Upper lobe of left lung (tissue), 6 donors: Measurements from ENCODE around the gene COL11A2. TPM values are rescaled to one million over a fixed set of nuclear protein-coding genes. Genes with fewer than 3 reads are reported as not detected.

Experiments used
- ATAC-seq, 2 donors: fragments of 200-7000 bp; cut with Tn5 transposase; one replicate each; pipeline ENCODE4 v1.9.1; 2022; ENCODE audit warnings: mild to moderate bottlenecking in 2 of 2, moderate library complexity in 2 of 2; ENCODE audit not compliant: low FRiP score in 2 of 2
- DNase-seq, 2 donors: peaks; one replicate each; pipeline ENCODE4 v3.0.0-alpha.2; 2019 to 2020
- H3K27ac ChIP-seq, 4 donors: fragments of 200-600 bp; sonication (generic); one replicate each; pipeline ENCODE4 v1.5.1; 2016 to 2019
- H3K27me3 ChIP-seq, 4 donors: fragments of 200-600 bp; sonication (generic); one replicate each; pipeline ENCODE4 v1.5.1; 2017 to 2019
- H3K36me3 ChIP-seq, 4 donors: fragments of 200-600 bp; sonication (generic); one replicate each; pipeline ENCODE4 v1.5.1; 2016 to 2019
- H3K4me1 ChIP-seq, 4 donors: fragments of 200-600 bp; sonication (generic); one replicate each; pipeline ENCODE4 v1.5.1; 2018 to 2019
- H3K4me3 ChIP-seq, 4 donors: fragments of 200-600 bp; sonication (generic); one replicate each; pipeline ENCODE4 v1.5.1; 2017 to 2019; ENCODE audit warnings: mild to moderate bottlenecking in 2 of 4, moderate library complexity in 1 of 4
- H3K9me3 ChIP-seq, 4 donors: fragments of 200-600 bp; sonication (generic); one replicate each; pipeline ENCODE4 v1.5.1; 2018 to 2019
- EP300 ChIP-seq, 4 donors: sonication (generic); formaldehyde crosslinking; IDR thresholded peaks; one replicate each; pipeline ENCODE4 v1.5.1; 2017; ENCODE audit warnings: antibody characterized with exemption in 4 of 4, control low read depth in 2 of 4
- POLR2A ChIP-seq, 4 donors: fragments of 450-650 bp; IDR thresholded peaks; one replicate each; pipeline ENCODE4 v1.5.1; 2016 to 2017; ENCODE audit warnings: antibody characterized with exemption in 4 of 4, mild to moderate bottlenecking in 2 of 4
- POLR2AphosphoS5 ChIP-seq, 2 donors: sonication (generic); formaldehyde crosslinking; IDR thresholded peaks; one replicate each; pipeline ENCODE4 v1.5.1; 2017; ENCODE audit warnings: antibody characterized with exemption in 2 of 2
- WGBS, 2 donors: methylation state at CpG; one replicate each; pipeline ENCODE4 v1.1.5; 2017 to 2018; 5-methylcytosine and 5-hydroxymethylcytosine counted together
- total RNA-seq, 6 donors: library from RNA; depleted of rRNA in 4 of 6; stranded (reverse); fragments of >200 nt in 4 of 6; gene quantifications; one replicate each; pipeline versions ENCODE4 v1.1.0 to v1.2.1, GENCODE V29; 2016 to 2021
- TF ChIP-seq, protein P1 (sequence below), 6 experiments: fragments of 450-650 bp in 4 of 6; fragments of 200-600 bp in 2 of 6; sonication (generic) in 2 of 6; IDR thresholded peaks; one replicate each; pipeline ENCODE4 v1.5.1; 2016 to 2019; ENCODE audit warnings: antibody characterized with exemption in 6 of 6
- donor health status: DM: no; HTN: no; CAD: no; lungs with moderate emphysema.
- donor health status: DM: no; HTN: yes; CAD: no; lungs with severe emphysema.

COL11A2 gene
- total RNA-seq, 6 donors from 2014 or later = 0.20 to 2.1 (median 0.74) TPM

DNA sequence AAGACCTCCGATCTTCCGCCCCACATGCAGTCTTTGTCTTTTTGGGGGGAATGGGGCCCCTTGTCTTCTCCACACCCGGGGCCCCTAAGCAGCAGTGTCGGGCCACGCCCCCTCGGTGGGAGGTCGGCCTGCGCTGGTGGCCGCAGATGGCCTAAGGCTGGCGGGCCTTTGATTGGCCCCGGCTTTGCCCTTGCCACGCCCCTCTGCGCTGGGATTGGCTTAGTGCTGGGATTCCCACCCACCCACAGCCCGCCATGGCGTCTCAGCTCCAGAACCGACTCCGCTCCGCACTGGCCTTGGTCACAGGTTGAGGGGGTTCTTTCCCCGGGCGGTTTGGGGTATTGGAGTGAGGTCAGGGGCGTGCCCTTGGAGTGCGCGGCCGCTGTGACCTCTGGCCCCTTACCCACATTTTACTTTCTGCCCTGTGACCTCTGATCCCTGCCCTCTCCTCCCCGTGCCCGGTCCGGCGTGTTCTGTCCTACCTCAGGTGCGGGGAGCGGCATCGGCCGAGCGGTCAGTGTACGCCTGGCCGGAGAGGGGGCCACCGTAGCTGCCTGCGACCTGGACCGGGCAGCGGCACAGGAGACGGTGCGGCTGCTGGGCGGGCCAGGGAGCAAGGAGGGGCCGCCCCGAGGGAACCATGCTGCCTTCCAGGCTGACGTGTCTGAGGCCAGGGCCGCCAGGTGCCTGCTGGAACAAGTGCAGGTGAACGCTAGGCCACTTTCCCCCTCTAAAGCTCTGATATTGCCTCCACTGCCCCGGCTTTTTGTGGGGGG lies 12.3 kb upstream of the COL11A2 start, which contains the start of gene HSD17B8:
Gene HSD17B8, plus strand, starts transcription at position 241 of the 776 bp plus-strand sequence. Its CDS starts 14 bp downstream, at position 255.
- peaks cover 47 to 70% (median 47%) of the 10 kb centered on the region in 4 donors for H3K4me1 ChIP-seq

DNA sequence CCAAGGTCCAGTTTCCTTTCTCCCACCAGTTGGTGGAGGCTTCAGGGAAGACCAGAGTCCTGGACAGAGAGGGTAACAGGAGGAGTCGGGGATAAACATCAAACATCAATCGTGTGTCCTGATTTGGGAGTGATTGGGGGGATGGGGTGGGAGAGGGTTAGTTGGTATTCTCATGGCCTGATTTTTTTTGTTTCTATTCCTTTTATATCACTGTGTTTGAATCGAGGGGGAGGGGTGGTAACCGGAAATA lies 11.8 kb upstream of the COL11A2 start:
- Histone ChIP-seq H3K9me3 (no peaks in the 10 kb centered on the region), H3K36me3 (peaks cover 9 to 22% (median 19%) of the 10 kb centered on the region in 4 donors), H3K4me1 (peaks cover 50 to 73% (median 51%) of the 10 kb centered on the region in 4 donors), H3K4me3 (peak overlapping the region in 3 of 4 donors; percentile 63 to 80 (median 78)), H3K27me3 (no peaks in the 10 kb centered on the region), H3K27ac (no peak overlapping the region)
- no peak for ATAC-seq
- no peak for DNase-seq
- WGBS, 2 donors = 7 to 10% methylated on average over 4 of the region's 4 CpGs
- TF ChIP-seq POLR2AphosphoS5 (IDR thresholded peaks at IDR 0.05) = no peak
- TF ChIP-seq, protein P1, sequence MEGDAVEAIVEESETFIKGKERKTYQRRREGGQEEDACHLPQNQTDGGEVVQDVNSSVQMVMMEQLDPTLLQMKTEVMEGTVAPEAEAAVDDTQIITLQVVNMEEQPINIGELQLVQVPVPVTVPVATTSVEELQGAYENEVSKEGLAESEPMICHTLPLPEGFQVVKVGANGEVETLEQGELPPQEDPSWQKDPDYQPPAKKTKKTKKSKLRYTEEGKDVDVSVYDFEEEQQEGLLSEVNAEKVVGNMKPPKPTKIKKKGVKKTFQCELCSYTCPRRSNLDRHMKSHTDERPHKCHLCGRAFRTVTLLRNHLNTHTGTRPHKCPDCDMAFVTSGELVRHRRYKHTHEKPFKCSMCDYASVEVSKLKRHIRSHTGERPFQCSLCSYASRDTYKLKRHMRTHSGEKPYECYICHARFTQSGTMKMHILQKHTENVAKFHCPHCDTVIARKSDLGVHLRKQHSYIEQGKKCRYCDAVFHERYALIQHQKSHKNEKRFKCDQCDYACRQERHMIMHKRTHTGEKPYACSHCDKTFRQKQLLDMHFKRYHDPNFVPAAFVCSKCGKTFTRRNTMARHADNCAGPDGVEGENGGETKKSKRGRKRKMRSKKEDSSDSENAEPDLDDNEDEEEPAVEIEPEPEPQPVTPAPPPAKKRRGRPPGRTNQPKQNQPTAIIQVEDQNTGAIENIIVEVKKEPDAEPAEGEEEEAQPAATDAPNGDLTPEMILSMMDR (IDR thresholded peaks at IDR 0.05) = no peak
- no peak for TF ChIP-seq POLR2A (IDR thresholded peaks at IDR 0.05)
- TF ChIP-seq EP300 (IDR thresholded peaks at IDR 0.05) = no peak

More for the DNA sequence above, 12.3 kb upstream of the COL11A2 start, which contains the start of gene HSD17B8:
- Histone ChIP-seq H3K36me3 (peaks cover 9 to 25% (median 19%) of the 10 kb centered on the region in 4 donors), H3K27me3 (no peaks in the 10 kb centered on the region), H3K27ac (peak within 1 kb of the TSS; percentile 64 to 78 (median 70)), H3K4me3 (peak within 1 kb of the TSS; percentile 29 to 80 (median 70)), H3K9me3 (no peaks in the 10 kb centered on the region)
- peak in 3 of 4 donors; percentile 28 to 66 (median 29) for TF ChIP-seq POLR2A (IDR thresholded peaks at IDR 0.05)
- no peak for TF ChIP-seq EP300 (IDR thresholded peaks at IDR 0.05)
- peak in 1 of 2 donors; percentile 60 for TF ChIP-seq POLR2AphosphoS5 (IDR thresholded peaks at IDR 0.05)
- TF ChIP-seq, protein P1 (IDR thresholded peaks at IDR 0.05) = no peak
- 1% methylated on average over 19 to 38 of the region's 48 CpGs for WGBS, 2 donors
- DNase-seq (peak; percentile 96 to 98), ATAC-seq (peak; percentile 82 to 89)

DNA sequence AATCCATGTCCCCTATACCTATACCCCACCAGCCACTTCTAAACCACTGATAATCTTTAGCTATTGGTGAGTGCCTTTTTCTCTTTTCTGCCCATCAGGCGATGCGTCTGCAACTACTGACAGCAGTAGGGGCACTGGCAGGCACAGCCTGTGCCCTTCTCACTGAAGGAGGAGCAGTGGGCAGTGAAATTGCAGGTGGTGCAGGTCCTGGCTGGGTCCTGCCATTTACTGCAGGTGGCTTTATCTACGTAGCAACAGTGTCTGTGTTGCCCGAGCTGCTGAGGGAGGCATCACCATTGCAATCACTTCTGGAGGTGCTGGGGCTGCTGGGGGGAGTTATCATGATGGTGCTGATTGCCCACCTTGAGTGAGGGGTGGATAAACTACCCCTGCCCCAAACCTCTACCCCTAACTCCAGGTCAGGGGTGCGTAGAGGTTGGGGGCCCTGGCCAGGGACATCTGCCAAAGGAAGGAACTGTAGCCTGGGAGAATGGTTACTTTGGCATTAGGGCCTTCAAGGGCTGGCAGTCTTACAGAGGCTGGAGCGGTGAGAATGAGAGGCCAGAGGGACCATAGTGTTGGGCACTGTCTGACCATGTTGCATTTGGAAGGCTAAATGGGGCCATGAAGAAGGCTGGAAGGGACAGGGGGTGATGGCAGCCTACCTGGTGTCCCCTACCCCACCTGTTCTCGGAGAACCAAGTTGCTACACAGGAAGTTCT lies 11.3 kb upstream of the COL11A2 start:
- DNase-seq (no peak), ATAC-seq (no peak)
- no peaks in the 10 kb centered on the region for H3K27me3 ChIP-seq
- TF ChIP-seq EP300 (IDR thresholded peaks at IDR 0.05) = no peak
- no peak for TF ChIP-seq POLR2A (IDR thresholded peaks at IDR 0.05)
- TF ChIP-seq, protein P1 (IDR thresholded peaks at IDR 0.05) = no peak
- TF ChIP-seq POLR2AphosphoS5 (IDR thresholded peaks at IDR 0.05) = no peak
- peaks cover 9 to 22% (median 19%) of the 10 kb centered on the region in 4 donors for H3K36me3 ChIP-seq
- WGBS, 2 donors = 89 to 90% methylated on average over 4 to 7 of the region's 7 CpGs
- H3K9me3 ChIP-seq = no peaks in the 10 kb centered on the region
- no peak overlapping the region for H3K4me3 ChIP-seq
- peaks cover 49 to 73% (median 51%) of the 10 kb centered on the region in 4 donors for H3K4me1 ChIP-seq
- H3K27ac ChIP-seq = no peak overlapping the region

DNA sequence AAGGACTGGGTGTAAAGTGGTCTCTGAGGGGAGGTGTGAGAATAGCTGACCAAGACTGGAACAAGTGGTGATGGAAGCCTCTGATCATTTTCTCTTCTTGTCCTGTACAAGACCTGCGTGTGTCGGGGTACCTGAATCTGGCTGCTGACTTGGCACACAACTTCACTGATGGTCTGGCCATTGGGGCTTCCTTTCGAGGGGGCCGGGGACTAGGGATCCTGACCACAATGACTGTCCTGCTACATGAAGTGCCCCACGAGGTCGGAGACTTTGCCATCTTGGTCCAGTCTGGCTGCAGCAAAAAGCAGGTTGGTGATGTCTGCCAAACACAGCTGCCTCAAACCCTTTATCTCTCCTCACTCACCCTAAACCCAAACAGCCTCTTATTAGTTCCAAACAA lies 10.5 kb upstream of the COL11A2 start:
- H3K4me3 ChIP-seq = no peak overlapping the region
- no peak for ATAC-seq
- TF ChIP-seq, protein P1 (IDR thresholded peaks at IDR 0.05) = no peak
- TF ChIP-seq POLR2A (IDR thresholded peaks at IDR 0.05) (no peak), POLR2AphosphoS5 (IDR thresholded peaks at IDR 0.05) (no peak), EP300 (IDR thresholded peaks at IDR 0.05) (no peak)
- no peak for DNase-seq
- H3K9me3 ChIP-seq = no peaks in the 10 kb centered on the region
- H3K27me3 ChIP-seq = no peaks in the 10 kb centered on the region
- peaks cover 56 to 79% (median 59%) of the 10 kb centered on the region in 4 donors for H3K4me1 ChIP-seq
- H3K27ac ChIP-seq = no peak overlapping the region
- WGBS, 2 donors = 79 to 93% methylated on average over 6 of the region's 6 CpGs
- H3K36me3 ChIP-seq = peaks cover 9 to 22% (median 19%) of the 10 kb centered on the region in 4 donors
